Activated T-cell treated with anti-CD3 and anti-CD28 coated beads, Interleukin-2, amount 50 U/mL, for 48 hours (primary cell): Measurements from ENCODE around the gene BEAN1.

Source experiments
- DNase-seq, 2 experiments: peaks; one replicate each; pipeline ENCODE4 v3.0.0-alpha.2; 2020

The BEAN1 gene

GRCh38 chr16:66471264-66471663 lies 44.2 kb downstream of the BEAN1 start:
- no peak for DNase-seq

DNA sequence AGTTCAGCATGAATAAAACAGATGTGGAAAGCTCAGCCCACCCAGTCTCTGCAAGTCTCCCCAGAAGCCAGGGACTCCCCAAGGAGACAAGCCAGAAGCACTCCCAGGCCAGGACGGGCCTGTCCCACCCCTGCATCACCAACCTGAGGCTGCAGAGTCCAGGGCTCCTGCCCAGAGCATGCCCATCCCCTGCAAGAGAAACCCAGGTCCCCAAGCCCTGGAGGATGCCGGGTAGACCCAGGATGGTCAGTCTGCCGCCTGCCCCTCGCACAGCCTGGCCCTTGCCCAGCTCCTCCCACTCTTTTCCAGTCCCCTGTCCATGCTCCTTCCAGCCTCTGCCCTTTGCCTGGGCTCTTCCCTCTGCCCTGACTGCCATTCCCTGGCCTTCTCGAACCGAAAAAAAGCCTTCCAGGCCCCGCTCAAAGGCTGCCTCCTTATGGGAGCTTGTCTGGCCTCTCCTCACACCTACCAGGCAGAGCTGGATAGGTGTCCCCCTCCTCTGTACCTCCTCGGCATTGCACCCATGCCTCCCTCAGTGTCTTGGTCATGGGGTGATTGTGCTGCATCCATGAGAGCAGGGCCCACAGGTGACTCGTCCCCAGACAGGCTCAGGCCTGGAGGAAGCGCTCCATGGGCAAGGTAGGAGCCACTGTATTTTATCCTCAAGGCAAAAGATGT lies 44.8 kb downstream of the BEAN1 start:
- no peak for DNase-seq

GRCh38 chr16:66473051-66473571 lies 46.0 kb downstream of the BEAN1 start:
- DNase-seq: no peak

- DNase-seq: no peak
Observed at GRCh38 chr16:66473654-66474519, 46.8 kb downstream of the BEAN1 start.

GRCh38 chr16:66474750-66475199 lies 47.7 kb downstream of the BEAN1 start:
- peak; percentile 53 to 60 for DNase-seq

DNA sequence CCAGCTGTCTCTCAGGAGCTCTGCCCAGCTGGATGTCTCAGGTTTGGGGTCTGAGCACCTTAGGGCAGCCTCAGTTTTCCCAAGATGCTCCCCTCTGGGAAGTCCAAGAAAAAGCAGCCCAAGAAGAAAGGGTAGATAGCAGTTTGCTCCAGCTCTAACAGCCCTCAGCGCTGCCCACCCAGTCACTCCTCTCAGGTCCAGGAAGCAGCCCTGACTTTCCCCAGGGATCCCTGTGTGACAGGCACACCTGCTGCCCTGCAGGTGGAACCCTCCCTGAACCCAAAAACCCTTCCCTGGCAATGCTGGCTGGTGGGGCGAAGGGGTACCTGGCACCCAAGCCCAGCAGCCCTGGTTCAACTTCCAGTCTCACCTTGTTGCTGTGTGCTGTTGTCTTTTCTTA lies 48.1 kb downstream of the BEAN1 start:
- no peak for DNase-seq

- peak; percentile 78 to 79 for DNase-seq
Observed at GRCh38 chr16:66476328-66477027, 49.4 kb downstream of the BEAN1 start.

- DNase-seq: no peak
Observed at GRCh38 chr16:66477028-66477515, 50.0 kb downstream of the BEAN1 start.

DNA sequence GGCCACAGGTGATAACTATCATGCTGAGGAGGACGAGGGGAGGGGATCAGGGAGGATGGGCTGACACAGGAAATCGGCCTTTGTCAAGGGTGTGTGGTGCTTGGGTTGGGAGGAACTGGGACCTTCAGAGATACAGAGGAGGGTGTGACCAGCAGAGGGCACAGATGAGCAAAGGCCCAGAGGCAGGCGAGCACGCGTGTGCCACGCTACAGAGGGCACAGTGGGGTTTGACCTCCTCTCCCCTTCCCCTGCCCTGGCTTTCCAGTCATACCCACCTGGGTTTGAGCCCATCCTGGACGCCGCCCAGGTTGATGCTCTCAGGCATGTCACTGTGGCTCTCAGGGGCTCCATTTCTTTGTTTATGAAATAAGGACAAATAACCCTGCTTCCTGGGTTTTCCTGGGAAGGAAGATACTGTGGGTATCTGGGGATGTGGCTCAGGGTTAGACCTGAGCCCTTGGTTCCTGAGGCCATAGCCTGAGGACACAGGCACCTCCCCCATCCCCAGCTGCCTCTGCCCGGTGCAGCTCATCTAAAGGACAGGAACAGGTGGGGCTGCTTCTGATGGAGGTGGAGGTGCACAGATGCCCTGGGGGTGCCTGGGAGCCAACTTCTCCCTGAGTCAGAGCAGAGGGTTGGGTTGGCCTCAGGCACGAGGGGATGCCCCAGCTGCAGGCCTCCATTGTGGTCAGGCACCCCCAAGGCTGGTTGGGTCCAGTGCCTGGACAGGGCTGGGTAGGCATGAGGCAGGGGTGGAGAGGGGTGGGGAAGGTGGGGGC lies 51.8 kb downstream of the BEAN1 start:
- peak; percentile 86 to 87 for DNase-seq

GRCh38 chr16:66479661-66480264 lies 52.7 kb downstream of the BEAN1 start:
- no peak for DNase-seq

GRCh38 chr16:66480265-66481080 lies 53.4 kb downstream of the BEAN1 start:
- peak in 1 of 2 experiments; percentile 15 for DNase-seq

DNA sequence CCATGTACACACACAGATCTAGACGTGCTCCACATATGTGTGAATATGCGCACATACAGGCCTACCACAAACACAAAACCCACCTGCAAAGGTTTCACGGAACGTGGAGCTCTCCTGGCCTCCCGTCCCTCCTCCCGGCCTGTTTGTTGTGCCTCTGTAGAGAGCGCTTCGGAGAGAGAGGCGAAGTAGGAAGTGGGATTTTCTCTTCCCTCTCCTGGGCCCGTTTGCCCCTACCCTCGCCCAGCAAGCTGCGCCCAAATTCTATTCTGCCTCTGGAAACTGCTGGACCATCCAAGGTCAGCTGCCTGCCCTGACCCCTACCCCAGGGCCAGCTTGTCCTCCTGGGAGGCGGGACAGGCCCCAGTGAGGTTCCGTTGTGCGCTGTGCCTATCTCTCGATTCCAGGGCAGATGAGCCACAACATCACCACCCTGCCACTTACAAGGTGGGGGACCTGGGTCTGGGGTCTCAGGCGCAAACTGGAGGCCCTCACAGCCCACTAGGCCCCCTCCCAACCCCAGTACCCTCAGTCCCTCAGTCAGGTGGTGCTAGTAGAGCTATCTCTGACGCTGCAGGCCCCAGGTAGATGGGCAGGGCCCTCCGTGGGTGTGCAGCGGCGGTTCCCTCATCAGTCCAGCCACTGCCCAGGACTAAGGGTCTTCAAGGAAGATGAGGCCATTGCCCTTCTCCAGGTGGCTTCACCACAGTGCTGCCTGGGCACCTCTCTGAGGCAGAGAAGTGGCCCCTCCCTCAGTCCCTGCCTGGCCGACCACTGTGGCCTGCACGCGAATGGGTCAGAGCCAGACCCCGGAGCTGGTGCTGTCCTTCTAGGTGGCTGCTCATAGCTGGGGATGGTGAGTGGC lies 54.2 kb downstream of the BEAN1 start:
- DNase-seq: peak in 1 of 2 experiments; percentile 13

GRCh38 chr16:66481943-66482390 lies 54.9 kb downstream of the BEAN1 start:
- DNase-seq: peak in 1 of 2 experiments; percentile 12

DNA sequence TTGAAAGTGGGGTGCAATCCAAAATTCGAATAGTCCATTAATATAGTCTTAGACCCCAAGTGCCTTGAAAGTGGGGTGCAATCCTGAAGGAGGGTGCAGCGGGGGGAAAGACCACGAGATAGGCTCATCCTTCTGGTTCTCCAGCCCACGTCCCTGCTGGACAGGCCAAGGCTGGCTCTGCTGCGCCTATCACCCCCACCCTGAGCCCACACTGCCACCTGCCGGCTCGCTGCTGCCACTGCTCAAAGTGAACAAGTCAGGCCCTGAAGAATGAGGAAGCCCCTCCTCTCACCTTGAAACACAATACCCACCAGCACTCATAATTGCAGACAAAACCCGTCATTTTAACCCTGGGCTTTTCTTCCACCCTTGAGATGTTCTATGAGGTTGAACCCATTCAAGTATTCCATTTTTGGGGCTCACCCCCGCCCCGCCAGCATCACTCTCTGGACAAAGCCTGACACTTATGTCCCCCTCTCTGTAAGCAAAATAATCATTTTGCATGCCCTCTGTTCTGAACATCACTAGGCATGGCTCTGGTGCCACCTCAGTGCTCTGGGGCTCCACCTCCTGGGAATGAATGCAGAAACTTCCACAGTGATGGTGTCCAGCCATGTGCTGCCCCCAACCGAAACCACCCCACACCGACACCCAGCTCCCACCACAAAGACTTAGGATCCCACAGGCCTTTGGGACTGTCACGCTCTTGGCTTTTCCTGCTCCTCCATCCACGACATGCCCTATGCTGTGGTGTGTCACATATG lies 56.8 kb downstream of the BEAN1 start:
- DNase-seq: peak; percentile 87

DNA sequence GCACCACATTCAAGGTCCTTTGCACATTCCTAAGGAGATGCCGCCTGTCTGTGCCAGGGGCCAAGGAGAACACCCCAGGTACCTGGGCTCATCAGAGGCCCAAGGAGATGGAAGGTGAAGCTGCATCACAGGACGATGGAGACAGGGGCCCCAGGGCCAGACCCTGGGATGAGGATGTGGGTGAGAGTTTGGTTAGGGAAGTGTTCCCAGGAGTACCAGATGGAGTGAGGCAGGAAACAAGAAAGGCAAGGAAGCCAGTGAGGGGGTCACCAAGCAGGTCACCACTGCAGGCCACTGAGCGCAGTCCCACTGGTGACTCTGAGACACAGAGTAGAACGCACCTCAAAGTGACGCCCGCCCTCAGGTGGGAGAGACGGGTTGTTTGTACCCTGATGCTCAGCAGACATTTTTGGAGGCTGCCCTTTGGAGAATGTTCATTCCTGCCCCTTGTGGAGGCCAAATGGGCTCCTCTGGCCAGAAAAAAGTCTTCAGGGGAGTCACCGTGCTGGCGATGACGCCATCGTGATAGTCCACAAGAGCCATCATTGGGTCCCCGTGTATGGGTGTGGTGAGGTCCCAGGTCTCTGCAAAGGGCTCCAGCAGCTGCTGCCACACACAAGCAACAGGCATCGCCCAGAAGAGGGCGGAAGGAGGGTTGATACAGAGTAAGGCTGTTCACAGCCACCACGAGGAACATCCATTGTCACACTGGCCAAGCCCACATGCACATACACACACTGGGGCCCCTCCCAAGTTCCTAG lies 57.5 kb downstream of the BEAN1 start:
- DNase-seq: peak in 1 of 2 experiments; percentile 13

- DNase-seq: peak in 1 of 2 experiments; percentile 12
Observed at GRCh38 chr16:66485376-66485775, 58.3 kb downstream of the BEAN1 start.

GRCh38 chr16:66486199-66486772 lies 59.2 kb downstream of the BEAN1 start:
- peak in 1 of 2 experiments; percentile 7 for DNase-seq
